Measurements from ENCODE around the gene PHOSPHO1.

DNA sequence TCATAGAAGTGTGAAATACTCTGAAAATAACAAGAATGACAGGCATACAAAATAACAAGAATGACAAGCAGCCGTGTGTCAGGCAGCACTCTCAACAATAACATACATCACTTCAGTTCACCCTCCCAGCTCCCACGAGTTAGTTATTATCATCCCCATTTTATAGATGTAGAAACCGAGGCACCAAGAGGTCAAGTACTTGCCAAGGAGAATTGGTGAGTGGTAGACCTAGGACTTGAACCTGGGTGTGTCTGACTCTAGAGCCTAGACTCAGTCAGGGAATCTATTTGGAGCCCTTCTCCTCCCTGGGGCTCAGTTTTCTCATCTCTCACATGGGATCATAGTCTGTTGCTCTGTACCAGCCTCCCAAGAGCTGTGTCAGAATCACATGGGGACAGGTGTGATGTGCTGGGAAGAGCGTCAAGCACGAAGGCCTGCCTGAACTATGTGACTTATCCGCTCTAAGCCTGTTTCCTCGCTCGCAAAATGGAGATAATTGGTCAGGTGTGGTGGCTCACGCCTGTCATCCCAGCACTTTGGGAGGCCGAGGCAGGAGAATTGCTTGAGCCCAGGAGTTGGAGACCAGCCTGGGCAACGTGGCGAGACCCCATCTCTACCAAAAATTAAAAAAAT lies 19.4 kb upstream of the PHOSPHO1 start:
- no peak for TF ChIP-seq EP300 (IDR thresholded peaks at IDR 0.05; ENCODE audit: low read depth)
- TF ChIP-seq POLR2A (IDR thresholded peaks at IDR 0.05) = no peak
- TF ChIP-seq, protein P1, sequence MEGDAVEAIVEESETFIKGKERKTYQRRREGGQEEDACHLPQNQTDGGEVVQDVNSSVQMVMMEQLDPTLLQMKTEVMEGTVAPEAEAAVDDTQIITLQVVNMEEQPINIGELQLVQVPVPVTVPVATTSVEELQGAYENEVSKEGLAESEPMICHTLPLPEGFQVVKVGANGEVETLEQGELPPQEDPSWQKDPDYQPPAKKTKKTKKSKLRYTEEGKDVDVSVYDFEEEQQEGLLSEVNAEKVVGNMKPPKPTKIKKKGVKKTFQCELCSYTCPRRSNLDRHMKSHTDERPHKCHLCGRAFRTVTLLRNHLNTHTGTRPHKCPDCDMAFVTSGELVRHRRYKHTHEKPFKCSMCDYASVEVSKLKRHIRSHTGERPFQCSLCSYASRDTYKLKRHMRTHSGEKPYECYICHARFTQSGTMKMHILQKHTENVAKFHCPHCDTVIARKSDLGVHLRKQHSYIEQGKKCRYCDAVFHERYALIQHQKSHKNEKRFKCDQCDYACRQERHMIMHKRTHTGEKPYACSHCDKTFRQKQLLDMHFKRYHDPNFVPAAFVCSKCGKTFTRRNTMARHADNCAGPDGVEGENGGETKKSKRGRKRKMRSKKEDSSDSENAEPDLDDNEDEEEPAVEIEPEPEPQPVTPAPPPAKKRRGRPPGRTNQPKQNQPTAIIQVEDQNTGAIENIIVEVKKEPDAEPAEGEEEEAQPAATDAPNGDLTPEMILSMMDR (IDR thresholded peaks at IDR 0.05) = no peak

Measured in transverse colon (tissue), 3 donors.